ENCODE measurements around the gene TXNIP.

- no peak for TF ChIP-seq CTCF (IDR thresholded peaks at IDR 0.05)
- no peak for TF ChIP-seq POLR2AphosphoS5 (IDR thresholded peaks at IDR 0.05)
Measured at GRCh38 chr1:146029117-146029516, 32.7 kb upstream of the TXNIP start.

All from prostate gland (tissue), 2 donors.